ENCODE measurements around the gene RPL10. TPM values are rescaled to one million over a fixed set of nuclear protein-coding genes. Genes with fewer than 3 reads are reported as not detected.

Gene RPL10
- total and polyA plus RNA-seq, 2 of the 13 experiments (the other 11 are each of a cell fraction or from before 2014, with no cell fraction given), result 2,381 to 4,713 TPM

- TF ChIP-seq ETV5 (CRISPR knock-in tag; IDR thresholded peaks at IDR 0.05; ENCODE audit: borderline replicate concordance), result peak; percentile 73; the same call in 1 of the 2 replicates
- TF ChIP-seq NR0B2 (CRISPR knock-in tag; IDR thresholded peaks at IDR 0.05), result no peak
- no peak for TF ChIP-seq AGO1 (IDR thresholded peaks at IDR 0.05; ENCODE audit: low read depth, low read length, poor library complexity, severe bottlenecking)
- TF ChIP-seq HOXA7 (CRISPR knock-in tag; IDR thresholded peaks at IDR 0.05), result no peak
- TF ChIP-seq ARID4A (CRISPR knock-in tag; IDR thresholded peaks at IDR 0.05; ENCODE audit: borderline replicate concordance), result no peak; the same call in 1 of the 2 replicates
- peak; percentile 26; the same call in 1 of the 2 replicates for TF ChIP-seq ZNF280D (CRISPR knock-in tag; IDR thresholded peaks at IDR 0.05)
- no peak for TF ChIP-seq ZNF17 (CRISPR knock-in tag; IDR thresholded peaks at IDR 0.05)
- TF ChIP-seq MATR3 (CRISPR knock-in tag; IDR thresholded peaks at IDR 0.05), result no peak
- no peak for TF ChIP-seq ZNF337 (CRISPR knock-in tag; IDR thresholded peaks at IDR 0.05; ENCODE audit: borderline replicate concordance, low read depth)
- no peak for TF ChIP-seq WIZ (CRISPR knock-in tag; IDR thresholded peaks at IDR 0.05)
- no peak for TF ChIP-seq CCAR2 (optimal IDR thresholded peaks at IDR 0.05; ENCODE audit: low read depth, low read length)
- TF ChIP-seq MAFF (IDR thresholded peaks at IDR 0.05; ENCODE audit: low read depth, low read length), result no peak
- no peak for TF ChIP-seq MAFG (CRISPR knock-in tag; IDR thresholded peaks at IDR 0.05)
- TF ChIP-seq CEBPB (IDR thresholded peaks at IDR 0.05; ENCODE audit: borderline replicate concordance, low read depth, low read length), result no peak
- TF ChIP-seq TFDP2 (CRISPR knock-in tag; IDR thresholded peaks at IDR 0.05), result peak; percentile 53
- no peak for TF ChIP-seq ZFP90 (CRISPR knock-in tag; IDR thresholded peaks at IDR 0.05; ENCODE audit: borderline replicate concordance)
Measured at GRCh38 chrX:154397888-154398667, at the start of gene RPL10 (continued).

Data from HepG2 (cell line).